B cell (primary cell): ENCODE measurements around the gene COL5A1. TPM values are rescaled to one million over a fixed set of nuclear protein-coding genes. Genes with fewer than 3 reads are reported as not detected.

Source experiments
- ATAC-seq: fragments of 200-7000 bp; cut with Tn5 transposase; one replicate; pipeline ENCODE4 v1.10.0; 2021; ENCODE audit warnings: low read depth, mild to moderate bottlenecking, moderate number of reproducible peaks, moderate library complexity
- CTCF ChIA-PET: fragments of 350-600 bp; sonication (Branson Sonifier 250); formaldehyde crosslinking; loops from one replicate; lab custom pipeline; 2021; ENCODE audit warnings: antibody characterized with exemption, inconsistent platforms; lab: Charles Lee
- POLR2A ChIA-PET: fragments of 350-600 bp; sonication (Branson Sonifier 250); formaldehyde crosslinking; loops from one replicate; lab custom pipeline; 2021; ENCODE audit warnings: antibody characterized with exemption; lab: Charles Lee
- DNase-seq: peaks from one replicate; pipeline ENCODE4 v3.0.0; 2013
- H2AFZ ChIP-seq: 2 replicates; pipeline ENCODE4 v1.6.1; 2012; ENCODE audit warnings: mild to moderate bottlenecking, low read depth, low read length; ENCODE audit not compliant: insufficient read depth, poor library complexity, severe bottlenecking
- H3K27ac ChIP-seq, 2 donors: 1 replicate in 1 of 2; 2 replicates in 1 of 2; pipeline ENCODE4 v1.5.1; 2012 to 2013; ENCODE audit warnings: low read length in 2 of 2, mild to moderate bottlenecking in 2 of 2, moderate library complexity in 1 of 2
- H3K27me3 ChIP-seq, 4 experiments: fragments of 200-600 bp in 1 of 4; sonication (generic) in 1 of 4; replicated peaks in 1 of 4; 1 replicate in 2 of 4; 2 replicates in 2 of 4; pipeline versions ENCODE4 v1.6.1 to v1.7.0; 2013 to 2016; ENCODE audit warnings: low read length in 3 of 4, mild to moderate bottlenecking in 2 of 4, mixed read lengths in 1 of 4, moderate library complexity in 1 of 4; ENCODE audit not compliant: insufficient read depth in 4 of 4, control insufficient read depth in 3 of 4; ENCODE audit errors: control extremely low read depth in 1 of 4
- H3K36me3 ChIP-seq, 2 experiments: replicated peaks in 1 of 2; 1 replicate in 1 of 2; 2 replicates in 1 of 2; pipeline versions ENCODE4 v1.6.1 to v1.7.1; 2013; ENCODE audit warnings: low read length in 1 of 2; ENCODE audit not compliant: insufficient read depth in 2 of 2, control insufficient read depth in 1 of 2; ENCODE audit errors: control extremely low read depth in 1 of 2, extremely low read depth in 1 of 2
- H3K4me1 ChIP-seq, 2 donors: fragments of 200-600 bp in 1 of 2; sonication (generic) in 1 of 2; 1 replicate in 1 of 2; 2 replicates in 1 of 2; pipeline versions ENCODE4 v1.5.1 to v1.6.1; 2013 to 2017; ENCODE audit warnings: low read length in 2 of 2; ENCODE audit not compliant: control insufficient read depth in 2 of 2, insufficient read depth in 2 of 2
- H3K4me2 ChIP-seq: replicated peaks from 2 replicates; pipeline ENCODE3; 2012; ENCODE audit warnings: mild to moderate bottlenecking, low read depth, low read length; ENCODE audit not compliant: poor library complexity, severe bottlenecking
- H3K4me3 ChIP-seq, 5 experiments: fragments of 200-600 bp in 1 of 5; sonication (generic) in 1 of 5; 1 replicate in 3 of 5; 2 replicates in 2 of 5; pipeline versions ENCODE4 v1.5.1 to v1.7.0; 2011 to 2016; ENCODE audit warnings: low read length in 4 of 5, mild to moderate bottlenecking in 4 of 5, low read depth in 2 of 5, control low read depth in 1 of 5, moderate library complexity in 1 of 5; ENCODE audit not compliant: insufficient read depth in 1 of 5; ENCODE audit errors: control extremely low read depth in 1 of 5, extremely low read depth in 1 of 5
- H3K79me2 ChIP-seq: fragments of 200-600 bp; sonication (generic); one replicate; pipeline ENCODE4 v1.6.0; 2016; ENCODE audit warnings: low read length; ENCODE audit not compliant: control insufficient read depth, insufficient read depth
- H3K9ac ChIP-seq: fragments of 200-600 bp; sonication (generic); 2 replicates; pipeline ENCODE4 v1.6.1; 2017; ENCODE audit warnings: mild to moderate bottlenecking, low read length, moderate library complexity
- H3K9me3 ChIP-seq, 3 donors: one replicate each; pipeline versions ENCODE4 v1.6.1 to v1.7.1; 2013; ENCODE audit warnings: low read length in 2 of 3; ENCODE audit not compliant: control insufficient read depth in 2 of 3, insufficient read depth in 1 of 3; ENCODE audit errors: control extremely low read depth in 1 of 3
- H4K20me1 ChIP-seq: 2 replicates; pipeline ENCODE4 v1.6.0; 2012; ENCODE audit warnings: mild to moderate bottlenecking, low read length; ENCODE audit not compliant: insufficient read depth, control insufficient read depth, poor library complexity, severe bottlenecking
- H3K27ac Mint-ChIP-seq: one replicate; pipeline ENCODE4 v1.8.0; 2021; ENCODE audit warnings: mixed read lengths
- H3K27me3 Mint-ChIP-seq: one replicate; pipeline ENCODE4 v1.8.0; 2021; ENCODE audit warnings: mixed read lengths
- H3K4me1 Mint-ChIP-seq: one replicate; pipeline ENCODE4 v1.8.0; 2021; ENCODE audit warnings: mixed read lengths
- H3K4me3 Mint-ChIP-seq: one replicate; pipeline ENCODE4 v1.8.0; 2021; ENCODE audit warnings: mixed read lengths
- H3K9me3 Mint-ChIP-seq: one replicate; pipeline ENCODE4 v1.8.0; 2022; ENCODE audit warnings: mixed read lengths; ENCODE audit not compliant: insufficient read depth
- CTCF ChIP-seq: fragments of 200-600 bp; IDR thresholded peaks from one replicate; pipeline ENCODE4 v1.8.0; 2022; ENCODE audit warnings: antibody characterized with exemption, mild to moderate bottlenecking
- EZH2 ChIP-seq: IDR thresholded peaks from 2 replicates; pipeline ENCODE4 v1.6.1; 2012; ENCODE audit warnings: borderline replicate concordance, low read depth, mild to moderate bottlenecking, moderate library complexity, low read length; ENCODE audit not compliant: insufficient read depth, poor library complexity, severe bottlenecking
- WGBS: methylation state at CpG from one replicate; pipeline ENCODE4 v1.1.5; 2013; ENCODE audit warnings: missing lambda C conversion rate; ENCODE audit not compliant: insufficient coverage; 5-methylcytosine and 5-hydroxymethylcytosine counted together
- intact Hi-C: fragments of 100-400 bp; cut with micrococcal nuclease; formaldehyde crosslinking; loops from one replicate; pipeline ENCODE4 v1.10.0; 2022
- polyA plus RNA-seq: library from polyadenylated mRNA; depleted of rRNA; stranded (reverse); fragments of >200 nt; gene quantifications from 2 replicates; pipeline ENCODE4 v1.2.3, GENCODE V29; 2012
- total RNA-seq, 2 donors: library from RNA; stranded (reverse); fragments of 120-200 nt in 1 of 2; gene quantifications; 1 replicate in 1 of 2; 2 replicates in 1 of 2; pipeline versions ENCODE4 v1.2.3 to v1.2.4, GENCODE V29; 2013 to 2022

COL5A1 gene
- total and polyA plus RNA-seq, 2 donors (not counting 1 experiment from before 2014, with no cell fraction given): 0.06 TPM; not detected in 1

DNA sequence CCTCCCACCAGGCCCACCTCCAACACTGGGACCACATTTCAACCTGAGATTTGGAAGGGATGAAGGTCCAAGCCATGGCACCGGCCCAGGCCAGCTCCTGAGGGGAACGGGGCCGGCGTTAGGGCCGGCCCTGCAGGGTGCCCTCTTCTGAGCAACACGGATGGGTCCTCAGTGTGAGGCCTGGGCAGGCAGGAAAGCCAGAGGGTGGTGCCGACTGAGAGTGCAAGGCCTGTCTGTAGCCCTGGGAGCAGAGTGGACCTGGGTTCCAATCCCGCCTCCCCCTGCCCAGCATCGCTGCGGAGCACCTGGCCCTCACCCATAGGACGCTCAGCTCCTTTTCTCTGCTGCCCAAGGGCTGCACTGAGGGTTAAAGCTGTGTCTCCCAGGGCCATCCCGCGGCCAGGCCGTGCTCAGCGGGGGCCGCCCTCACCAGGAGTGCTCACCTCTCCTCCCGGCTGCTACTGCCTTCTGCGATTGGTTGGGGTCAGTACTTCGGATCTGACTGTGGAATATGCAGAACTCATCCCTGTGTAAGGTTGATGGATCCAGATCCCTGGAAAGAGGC lies 194.9 kb downstream of the COL5A1 start:
- Histone ChIP-seq H3K9me3 (peaks cover 0 to 4% (median 0%) of the 10 kb centered on the region in 3 donors), H3K27me3 (no peaks in the 10 kb centered on the region), H3K4me1 (no peaks in the 10 kb centered on the region), H4K20me1 (no peaks in the 10 kb centered on the region), H3K79me2 (no peaks in the 10 kb centered on the region), H2AFZ (no peak overlapping the region), H3K9ac (no peak overlapping the region), H3K36me3 (no peaks in the 10 kb centered on the region), H3K27ac (no peak overlapping the region), H3K4me3 (no peak overlapping the region), H3K4me2 (no peak overlapping the region)
- Mint-ChIP-seq H3K9me3 (no peaks in the 10 kb centered on the region), H3K4me3 (no peak overlapping the region), H3K27ac (no peak overlapping the region), H3K4me1 (no peaks in the 10 kb centered on the region), H3K27me3 (no peaks in the 10 kb centered on the region)
- DNase-seq (no peak), ATAC-seq (no peak)
- TF ChIP-seq CTCF (no peak), EZH2 (no peak)
- ChIA-PET CTCF (no interaction called here), POLR2A (no interaction called here)
- intact Hi-C loops: no loop called here
- 93% methylated on average over 19 of the region's 19 CpGs for WGBS

DNA sequence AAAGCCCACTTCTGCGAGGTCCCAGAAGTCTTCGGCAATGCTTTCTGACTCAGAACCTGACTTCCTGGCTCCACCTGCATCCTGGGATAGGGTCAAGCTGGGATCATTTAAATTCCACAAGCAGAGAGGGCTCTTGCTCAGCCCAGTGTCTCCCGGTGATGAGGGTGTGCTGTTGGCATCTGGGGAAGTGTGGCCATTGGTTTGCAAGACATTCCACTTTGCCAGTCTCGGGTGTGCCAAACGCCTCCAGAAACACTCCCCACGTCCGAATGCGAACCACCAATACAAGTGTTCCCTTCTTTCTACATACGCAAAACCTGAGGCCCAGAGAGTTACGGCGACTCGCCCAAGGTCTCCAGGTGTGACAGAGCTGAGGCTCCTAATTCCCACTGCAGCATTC lies 195.9 kb downstream of the COL5A1 start:
- Mint-ChIP-seq H3K27ac (no peak overlapping the region), H3K9me3 (no peaks in the 10 kb centered on the region), H3K4me1 (no peaks in the 10 kb centered on the region), H3K27me3 (no peaks in the 10 kb centered on the region), H3K4me3 (no peak overlapping the region)
- H2AFZ ChIP-seq: no peak overlapping the region
- no peaks in the 10 kb centered on the region for H4K20me1 ChIP-seq
- H3K4me2 ChIP-seq: no peak overlapping the region
- no peaks in the 10 kb centered on the region for H3K36me3 ChIP-seq
- H3K4me1 ChIP-seq: no peaks in the 10 kb centered on the region
- TF ChIP-seq CTCF: no peak
- TF ChIP-seq EZH2: no peak
- no peaks in the 10 kb centered on the region for H3K27me3 ChIP-seq
- no peak overlapping the region for H3K9ac ChIP-seq
- ChIA-PET POLR2A (no interaction called here), CTCF (interaction anchor here (0.6 kb wide), 1 partner anchor 166 kb away, joined by 3 read pairs; no protein-coding TSS in a partner anchor)
- H3K79me2 ChIP-seq: no peaks in the 10 kb centered on the region
- no peak for DNase-seq
- H3K4me3 ChIP-seq: no peak overlapping the region
- H3K27ac ChIP-seq: no peak overlapping the region
- peaks cover 0 to 4% (median 0%) of the 10 kb centered on the region in 3 donors for H3K9me3 ChIP-seq
- ATAC-seq: no peak
- intact Hi-C loops: no loop called here
- WGBS: 98% methylated on average over 12 of the region's 12 CpGs
